Kasumi-1 (cell line): ENCODE measurements around the gene OR52D1.

Source experiments
- DNase-seq, 2 experiments: peaks; one replicate each; lab custom pipeline; 2025; lab: John Stamatoyannopoulos, UW

Gene OR52D1

DNA sequence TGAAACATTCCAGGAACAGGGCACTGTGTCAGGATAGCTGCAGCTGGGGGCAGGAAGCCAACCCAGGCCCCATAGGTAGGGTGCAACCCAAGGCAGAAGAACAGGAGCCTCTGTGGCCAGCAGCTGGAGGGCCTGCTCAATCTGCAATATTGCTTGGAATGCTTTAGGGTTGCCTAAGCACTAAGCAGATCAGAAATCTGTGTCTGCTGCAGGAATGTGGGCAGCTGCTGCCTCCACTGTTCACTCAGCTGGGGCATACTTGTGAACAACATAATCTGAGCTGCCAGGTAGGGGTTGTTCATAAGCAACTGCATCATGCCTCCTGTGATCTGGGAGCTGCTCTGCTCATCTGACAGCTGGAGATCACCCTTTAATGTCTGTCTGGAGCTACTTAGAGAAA is 26.4 kb downstream of the OR52D1 start:
- DNase-seq: no peak

DNA sequence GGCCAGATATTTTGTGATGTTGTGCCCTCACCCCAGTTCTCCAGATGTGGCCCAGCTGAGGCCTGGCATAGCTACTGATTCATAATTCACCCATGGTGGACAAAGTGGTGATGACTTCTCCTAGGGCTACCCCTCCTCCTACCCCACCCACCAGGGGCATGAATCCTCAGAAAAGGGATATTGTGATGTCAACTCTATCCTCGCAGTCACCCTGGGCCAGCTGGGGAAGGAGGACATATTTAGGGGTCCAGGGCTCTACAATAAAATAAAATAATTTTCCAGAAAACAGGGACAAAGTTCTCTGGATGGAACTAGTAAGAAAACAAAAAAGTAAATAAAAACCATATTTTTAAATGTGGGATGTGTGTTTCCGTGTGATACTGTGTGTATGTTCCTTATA is 28.1 kb downstream of the OR52D1 start, which contains the start of gene UBQLNL:
Gene UBQLNL (minus strand): TSS at position 101 of the 400 bp plus-strand sequence. CDS start 258 bp downstream, outside the sequence.
- DNase-seq: no peak

DNA sequence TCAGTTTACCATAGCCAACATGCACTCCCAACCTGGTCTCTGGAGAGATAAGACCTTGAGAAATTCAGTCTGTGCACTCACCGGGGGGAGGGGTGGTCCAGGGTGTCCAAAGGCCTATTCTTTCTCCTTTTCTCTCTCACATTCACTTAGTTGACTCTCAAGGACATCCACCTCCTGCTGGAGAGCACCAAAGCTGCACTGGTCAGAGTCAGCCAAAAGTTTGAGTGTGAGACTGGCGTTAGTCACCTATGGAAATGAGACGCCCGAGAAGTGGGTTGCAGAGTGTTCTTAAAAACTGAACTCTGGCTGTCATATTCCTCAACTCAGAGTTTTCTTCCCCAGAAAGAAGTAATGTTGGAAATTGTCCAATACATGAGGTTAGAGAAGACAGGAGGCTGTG is 33.1 kb downstream of the OR52D1 start:
- DNase-seq: no peak

DNA sequence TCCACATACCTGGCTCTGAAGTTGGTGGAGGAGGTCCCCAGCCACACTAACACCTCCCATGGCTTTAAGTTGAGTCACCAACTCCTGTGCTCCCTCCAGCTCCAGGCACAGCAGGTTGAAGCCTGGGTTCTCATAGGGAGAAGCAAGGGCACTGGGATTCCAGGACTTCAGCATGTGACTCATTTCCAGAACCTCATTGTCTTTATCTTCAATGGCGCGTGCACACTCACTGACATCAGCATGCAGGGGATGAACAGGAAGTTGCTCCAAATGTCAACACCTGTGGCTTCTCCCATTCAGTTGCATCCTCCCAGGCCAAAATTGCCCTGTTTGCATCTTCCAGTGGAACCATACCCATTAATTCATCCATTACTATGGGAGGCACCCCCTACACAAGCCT is 33.8 kb downstream of the OR52D1 start:
- DNase-seq: no peak

DNA sequence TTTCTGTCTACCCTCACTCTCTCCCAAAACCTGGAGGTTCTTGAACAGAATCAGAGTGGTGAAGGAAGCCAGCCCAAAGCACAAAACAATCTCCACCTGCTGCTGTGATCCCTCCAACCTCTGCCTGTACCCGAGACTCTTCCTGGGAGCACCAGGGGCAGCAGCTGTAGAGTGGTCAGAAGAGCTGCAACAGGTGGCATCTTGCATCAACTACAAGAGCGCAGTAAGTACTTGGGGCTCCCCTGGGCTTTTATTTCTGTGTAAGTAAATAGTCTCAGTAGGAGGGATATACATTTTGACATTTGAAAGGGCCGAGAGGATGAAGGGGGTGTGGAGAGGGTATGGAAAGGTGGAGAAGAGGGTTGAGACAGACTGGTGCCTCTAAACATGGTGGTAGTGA is 36.3 kb downstream of the OR52D1 start:
- no peak for DNase-seq

DNA sequence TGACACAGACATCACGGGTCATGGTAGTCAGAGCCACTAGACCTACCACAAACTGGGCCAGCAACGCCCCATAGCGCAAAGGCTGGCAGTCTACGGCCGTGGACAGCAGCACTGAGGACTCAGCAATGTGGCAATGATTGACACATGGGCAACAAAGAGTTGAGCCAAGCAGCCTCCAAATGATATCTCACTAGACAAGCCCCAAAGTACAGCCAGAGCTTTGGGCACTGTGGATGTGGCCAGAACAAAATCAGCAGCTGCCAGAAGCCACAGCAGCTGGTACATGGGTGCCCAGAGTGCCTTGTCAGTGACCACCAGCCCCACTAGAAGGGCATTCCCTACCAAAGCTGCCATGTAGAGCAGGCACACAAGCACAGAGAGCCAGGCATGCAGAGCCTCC is 39.2 kb downstream of the OR52D1 start:
- DNase-seq: no peak

DNA sequence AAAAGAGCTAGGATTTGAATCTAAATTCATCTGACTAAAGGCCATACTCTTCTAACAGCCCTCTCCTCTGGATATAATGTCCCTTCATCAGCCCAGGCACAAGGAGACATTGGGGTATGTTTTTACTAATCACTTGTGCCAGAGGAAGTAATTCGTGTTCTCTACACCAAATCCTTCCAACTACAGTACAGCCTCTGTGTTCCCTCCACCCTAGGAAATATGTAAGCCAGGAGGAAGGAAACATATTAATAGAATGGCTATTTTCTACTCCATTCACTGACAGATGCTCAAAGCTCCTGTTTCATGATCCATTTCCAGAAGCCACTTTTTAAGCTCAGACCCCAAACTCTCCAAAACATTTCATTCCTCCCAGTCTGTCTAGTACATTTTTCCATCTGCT is 40.0 kb downstream of the OR52D1 start:
- DNase-seq: no peak

DNA sequence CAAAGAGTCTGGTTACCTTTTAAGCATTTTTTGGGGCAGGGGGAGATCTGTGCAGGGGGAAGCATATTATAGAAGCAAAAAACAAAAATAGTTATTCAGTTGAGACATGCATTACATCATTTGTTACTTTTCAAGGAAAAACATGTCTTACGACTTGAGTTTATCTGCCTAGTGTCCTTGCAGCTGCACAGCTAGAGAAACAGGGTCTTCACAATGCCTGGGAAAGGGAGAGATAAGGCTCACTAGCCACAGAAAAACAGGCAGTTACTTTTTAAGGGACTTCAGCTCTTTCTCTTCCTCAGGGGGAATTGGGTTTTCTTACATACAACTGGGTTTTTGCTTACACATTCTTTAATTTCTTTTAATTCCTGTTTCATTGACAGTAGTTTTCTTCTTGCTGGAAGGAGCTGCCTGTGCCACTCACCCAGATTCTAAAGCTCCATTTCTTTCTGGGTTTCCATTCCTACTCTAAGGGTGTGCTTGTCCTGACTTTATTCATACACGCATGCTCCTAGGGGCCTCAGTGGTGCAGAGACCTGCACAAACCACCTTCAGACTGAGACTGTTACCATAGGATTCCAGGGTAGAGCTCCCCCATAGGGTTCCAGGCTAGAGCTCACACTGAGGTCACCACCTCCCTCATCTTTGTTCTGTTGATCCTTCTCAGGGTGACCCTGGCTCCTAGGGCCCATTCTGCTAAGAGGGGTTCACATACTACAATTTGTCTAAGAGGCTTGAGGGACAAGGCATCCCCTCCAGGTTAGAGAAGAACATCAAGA is 42.8 kb downstream of the OR52D1 start:
- no peak for DNase-seq

DNA sequence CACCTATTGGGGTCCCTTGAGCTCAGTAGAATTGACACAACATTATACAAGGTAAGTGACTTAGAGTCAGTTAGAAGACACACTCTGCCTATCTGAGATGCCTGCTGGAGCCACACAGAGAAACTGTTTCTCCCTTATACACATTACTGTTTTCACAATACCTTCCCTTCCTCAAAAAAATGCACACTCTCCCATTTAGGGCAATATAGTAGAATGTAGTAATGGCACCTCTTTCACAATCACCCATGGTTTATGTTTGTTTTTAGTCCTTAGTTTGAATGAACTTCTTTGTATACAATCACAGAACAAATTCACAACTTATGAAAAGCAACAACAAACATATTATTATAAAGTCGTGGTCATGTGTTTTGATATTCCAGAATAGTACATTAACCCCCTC is 45.6 kb downstream of the OR52D1 start:
- no peak for DNase-seq

DNA sequence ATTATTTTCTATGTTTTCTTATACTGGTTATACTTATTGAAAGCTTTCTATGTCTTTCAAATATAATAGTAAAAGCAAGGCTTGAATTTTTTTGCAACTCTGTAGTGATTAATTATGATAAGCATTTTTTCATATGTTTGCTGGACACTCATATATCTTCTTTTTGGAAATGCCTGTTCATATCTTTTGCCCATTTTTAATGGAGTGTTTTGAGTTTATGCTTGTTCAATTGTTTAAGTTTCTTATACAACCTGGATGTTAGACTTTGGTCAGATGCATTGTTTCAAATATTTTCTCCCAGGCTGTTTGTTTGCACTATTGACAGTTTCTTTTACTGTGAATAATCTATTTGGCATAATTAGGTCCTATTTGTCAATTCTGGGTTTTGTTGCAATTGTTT is 48.0 kb downstream of the OR52D1 start:
- DNase-seq: no peak
